H9 (cell line): ENCODE measurements around the gene FXYD2. TPM values are rescaled to one million over a fixed set of nuclear protein-coding genes. Genes with fewer than 3 reads are reported as not detected.

Experiments used
- DNase-seq: peaks from one replicate; pipeline ENCODE4 v3.0.0-alpha.2; 2017
- H2AFZ ChIP-seq: one replicate; pipeline ENCODE4 v1.6.1; 2013; ENCODE audit warnings: mild to moderate bottlenecking, low read length, control low read depth, moderate library complexity
- H2AK5ac ChIP-seq: 2 replicates; pipeline ENCODE4 v1.6.1; 2013; ENCODE audit warnings: low read length, control low read depth, mixed read lengths; ENCODE audit not compliant: insufficient read length
- H2BK120ac ChIP-seq: one replicate; pipeline ENCODE4 v1.6.1; 2013; ENCODE audit warnings: low read depth, mild to moderate bottlenecking, low read length, control low read depth, inconsistent platforms; ENCODE audit not compliant: poor library complexity, severe bottlenecking
- H2BK12ac ChIP-seq: 2 replicates; pipeline ENCODE4 v1.6.1; 2013; ENCODE audit warnings: low read length, control low read depth, mixed read lengths, low read depth; ENCODE audit not compliant: insufficient read length
- H2BK15ac ChIP-seq: 2 replicates; pipeline ENCODE4 v1.6.1; 2013; ENCODE audit warnings: low read depth, low read length, control low read depth
- H2BK20ac ChIP-seq: one replicate; pipeline ENCODE4 v1.6.1; 2013; ENCODE audit warnings: low read depth, mild to moderate bottlenecking, low read length, control low read depth, inconsistent platforms; ENCODE audit not compliant: poor library complexity, severe bottlenecking
- H2BK5ac ChIP-seq: 2 replicates; pipeline ENCODE4 v1.6.1; 2013; ENCODE audit warnings: low read length, control low read depth, mixed read lengths; ENCODE audit not compliant: insufficient read length
- H3K14ac ChIP-seq: 2 replicates; pipeline ENCODE4 v1.6.1; 2013; ENCODE audit warnings: low read length, control low read depth; ENCODE audit not compliant: insufficient read depth
- H3K18ac ChIP-seq: 2 replicates; pipeline ENCODE4 v1.6.1; 2013; ENCODE audit warnings: low read depth, mild to moderate bottlenecking, mixed read lengths, low read length, control low read depth; ENCODE audit not compliant: insufficient read length
- H3K23ac ChIP-seq: 2 replicates; pipeline ENCODE4 v1.6.1; 2013; ENCODE audit warnings: low read length, control low read depth, mixed read lengths, low read depth; ENCODE audit not compliant: insufficient read length
- H3K23me2 ChIP-seq: 2 replicates; pipeline ENCODE4 v1.6.1; 2013; ENCODE audit warnings: low read depth, mild to moderate bottlenecking, mixed read lengths, low read length, control low read depth; ENCODE audit not compliant: insufficient read length, poor library complexity, severe bottlenecking
- H3K27ac ChIP-seq: 2 replicates; pipeline ENCODE4 v1.5.1; 2013; ENCODE audit warnings: low read length, control low read depth, mixed read lengths, low read depth; ENCODE audit not compliant: insufficient read length
- H3K27me3 ChIP-seq: 2 replicates; pipeline ENCODE4 v1.6.1; 2013; ENCODE audit warnings: low read length, control low read depth, inconsistent platforms; ENCODE audit not compliant: insufficient read depth
- H3K4ac ChIP-seq: 2 replicates; pipeline ENCODE4 v1.6.1; 2013; ENCODE audit warnings: low read depth, mild to moderate bottlenecking, control low read depth, inconsistent platforms, low read length, moderate library complexity
- H3K4me1 ChIP-seq: 2 replicates; pipeline ENCODE4 v1.6.1; 2013; ENCODE audit warnings: low read length, control low read depth, inconsistent platforms; ENCODE audit not compliant: insufficient read depth
- H3K4me2 ChIP-seq: 2 replicates; pipeline ENCODE4 v1.6.1; 2013; ENCODE audit warnings: low read length, control low read depth, mixed read lengths; ENCODE audit not compliant: insufficient read length, insufficient read depth
- H3K56ac ChIP-seq: 2 replicates; pipeline ENCODE4 v1.6.1; 2013; ENCODE audit warnings: low read depth, mild to moderate bottlenecking, mixed read lengths, low read length, control low read depth; ENCODE audit not compliant: insufficient read length
- H3K79me1 ChIP-seq: 2 replicates; pipeline ENCODE4 v1.6.1; 2013; ENCODE audit warnings: low read depth, mild to moderate bottlenecking, moderate library complexity, low read length, control low read depth, inconsistent platforms; ENCODE audit not compliant: insufficient read depth, poor library complexity, severe bottlenecking
- H3K79me2 ChIP-seq: 2 replicates; pipeline ENCODE4 v1.6.1; 2013; ENCODE audit warnings: low read length, control low read depth, inconsistent platforms; ENCODE audit not compliant: insufficient read depth
- H3K9ac ChIP-seq: 2 replicates; pipeline ENCODE4 v1.6.1; 2013; ENCODE audit warnings: low read length, control low read depth, mixed read lengths; ENCODE audit not compliant: insufficient read length; ENCODE audit errors: extremely low read depth
- H3K9me3 ChIP-seq: one replicate; pipeline ENCODE4 v1.6.1; 2013; ENCODE audit warnings: low read depth, low read length, inconsistent platforms; ENCODE audit not compliant: control insufficient read depth
- H3T11ph ChIP-seq: one replicate; pipeline ENCODE4 v1.6.1; 2013; ENCODE audit warnings: mild to moderate bottlenecking, low read length, control low read depth, inconsistent platforms
- H4K20me1 ChIP-seq: one replicate; pipeline ENCODE4 v1.6.1; 2013; ENCODE audit not compliant: control insufficient read depth, insufficient read length, insufficient read depth
- H4K5ac ChIP-seq: 2 replicates; pipeline ENCODE4 v1.6.1; 2013; ENCODE audit warnings: low read depth, mild to moderate bottlenecking, mixed read lengths, low read length, control low read depth; ENCODE audit not compliant: insufficient read length
- H4K8ac ChIP-seq: replicated peaks from 2 replicates; pipeline ENCODE4 v1.6.1; 2013; ENCODE audit warnings: low read length, control low read depth, mixed read lengths, low read depth; ENCODE audit not compliant: insufficient read length
- H4K91ac ChIP-seq: 2 replicates; pipeline ENCODE4 v1.6.1; 2013; ENCODE audit warnings: low read depth, mild to moderate bottlenecking, moderate library complexity, mixed read lengths, low read length, control low read depth; ENCODE audit not compliant: insufficient read length
- H3K27ac Mint-ChIP-seq, 3 experiments: 2 replicates in 2 of 3; 3 replicates in 1 of 3; pipeline ENCODE4 v1.8.0; 2020 to 2021; ENCODE audit warnings: mixed read lengths in 3 of 3, mild to moderate bottlenecking in 1 of 3, moderate library complexity in 1 of 3
- H3K27me3 Mint-ChIP-seq: 2 replicates; pipeline ENCODE4 v1.8.0; 2021; ENCODE audit warnings: low read depth, mild to moderate bottlenecking, moderate library complexity, mixed read lengths
- H3K36me3 Mint-ChIP-seq, 3 experiments: 2 replicates in 2 of 3; 3 replicates in 1 of 3; pipeline ENCODE4 v1.8.0; 2020 to 2021; ENCODE audit warnings: low read depth in 3 of 3, mixed read lengths in 3 of 3; ENCODE audit not compliant: insufficient read depth in 1 of 3
- H3K4me1 Mint-ChIP-seq, 2 experiments: 2 replicates each; pipeline ENCODE4 v1.8.0; 2020; ENCODE audit warnings: mixed read lengths in 2 of 2
- H3K4me3 Mint-ChIP-seq, 2 experiments: 2 replicates in 1 of 2; 3 replicates in 1 of 2; pipeline ENCODE4 v1.8.0; 2020 to 2021; ENCODE audit warnings: mild to moderate bottlenecking in 2 of 2, mixed read lengths in 2 of 2, moderate library complexity in 1 of 2
- H3K9me3 Mint-ChIP-seq, 2 experiments: 2 replicates in 1 of 2; 3 replicates in 1 of 2; pipeline ENCODE4 v1.8.0; 2020; ENCODE audit warnings: mild to moderate bottlenecking in 2 of 2, mixed read lengths in 2 of 2, moderate library complexity in 1 of 2
- WGBS: extraction: QIAGEN DNeasy Blood & Tissue Kit; methylation state at CpG from one replicate; pipeline ENCODE4 v1.1.7; 2013; ENCODE audit warnings: missing lambda C conversion rate, low lambda C conversion rate, mixed read lengths; ENCODE audit not compliant: insufficient read length; ENCODE audit errors: extremely low coverage; 5-methylcytosine and 5-hydroxymethylcytosine counted together
- total RNA-seq: library from RNA; stranded (reverse); gene quantifications from 2 replicates; pipeline ENCODE4 v1.2.1, GENCODE V29; 2021
- TF ChIP-seq, protein P1 (sequence below): fragments of 200-600 bp; sonication (generic); conservative IDR thresholded peaks from 3 replicates; pipeline ENCODE4 v1.8.0; 2021; ENCODE audit warnings: antibody characterized with exemption, mild to moderate bottlenecking

Gene FXYD2
- total RNA-seq, 1 experiment from 2014 or later = 0.79 TPM

DNA sequence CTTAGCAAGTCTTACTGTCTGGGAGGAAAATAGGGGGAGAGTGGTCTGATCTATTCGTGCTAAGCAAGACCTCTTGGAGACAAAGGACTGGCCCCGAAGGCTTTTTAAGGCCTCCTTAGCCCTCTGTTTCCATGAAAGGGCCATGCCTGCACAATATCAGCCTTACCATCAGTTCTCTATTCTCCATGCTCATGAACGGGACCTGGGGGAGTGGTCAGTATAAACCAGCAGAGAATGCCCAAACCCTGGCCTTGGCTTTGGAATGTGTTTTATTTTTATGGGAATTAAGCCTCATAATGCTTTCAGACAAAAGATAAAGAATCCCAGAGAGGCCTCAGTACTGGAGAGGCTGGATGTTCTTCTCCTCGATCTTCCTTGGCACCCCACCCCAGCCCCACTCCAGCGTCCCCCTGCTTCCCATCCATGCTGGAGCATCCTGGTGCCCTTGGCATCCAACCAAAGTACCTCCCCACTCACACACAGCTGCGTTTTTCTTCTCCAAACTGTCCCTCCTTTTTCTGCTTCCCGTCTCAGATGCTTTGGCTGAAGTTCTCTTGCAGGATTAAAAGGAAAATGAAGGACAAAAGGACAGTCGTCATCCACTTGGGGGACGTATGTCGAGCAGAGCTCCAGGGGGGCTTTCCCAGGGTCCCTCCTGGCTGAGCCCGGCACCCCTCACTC, 33.3 kb upstream of the FXYD2 start:
- H2AFZ ChIP-seq = no peak overlapping the region
- H3K27ac ChIP-seq = no peak overlapping the region
- no peaks in the 10 kb centered on the region for H3K27me3 ChIP-seq
- no peaks in the 10 kb centered on the region for H3K23me2 ChIP-seq
- no peaks in the 10 kb centered on the region; the same call in none of the 2 replicates for H3K27me3 Mint-ChIP-seq
- no peak overlapping the region for H2BK15ac ChIP-seq
- H3K4me3 Mint-ChIP-seq = no peak overlapping the region
- H3K4me1 ChIP-seq = peaks cover 3% of the 10 kb centered on the region; the same call in 1 of the 2 replicates
- no peak overlapping the region for H3K4ac ChIP-seq
- H3K18ac ChIP-seq = no peak overlapping the region
- no peak overlapping the region for H3K23ac ChIP-seq
- H3T11ph ChIP-seq = no peak overlapping the region
- no peak overlapping the region for H3K9ac ChIP-seq
- H4K5ac ChIP-seq = no peak overlapping the region
- H2AK5ac ChIP-seq = no peak overlapping the region
- H2BK120ac ChIP-seq = no peak overlapping the region
- H3K4me2 ChIP-seq = no peak overlapping the region
- H4K91ac ChIP-seq = no peak overlapping the region
- WGBS = no CpG with 5 or more reads among the region's 11 CpGs
- H2BK12ac ChIP-seq = no peak overlapping the region
- H3K9me3 ChIP-seq = no peaks in the 10 kb centered on the region
- no peak overlapping the region for H4K8ac ChIP-seq
- peaks cover 2 to 4% of the 10 kb centered on the region in 2 experiments for H3K9me3 Mint-ChIP-seq
- no peak overlapping the region for H3K14ac ChIP-seq
- TF ChIP-seq, protein P1, sequence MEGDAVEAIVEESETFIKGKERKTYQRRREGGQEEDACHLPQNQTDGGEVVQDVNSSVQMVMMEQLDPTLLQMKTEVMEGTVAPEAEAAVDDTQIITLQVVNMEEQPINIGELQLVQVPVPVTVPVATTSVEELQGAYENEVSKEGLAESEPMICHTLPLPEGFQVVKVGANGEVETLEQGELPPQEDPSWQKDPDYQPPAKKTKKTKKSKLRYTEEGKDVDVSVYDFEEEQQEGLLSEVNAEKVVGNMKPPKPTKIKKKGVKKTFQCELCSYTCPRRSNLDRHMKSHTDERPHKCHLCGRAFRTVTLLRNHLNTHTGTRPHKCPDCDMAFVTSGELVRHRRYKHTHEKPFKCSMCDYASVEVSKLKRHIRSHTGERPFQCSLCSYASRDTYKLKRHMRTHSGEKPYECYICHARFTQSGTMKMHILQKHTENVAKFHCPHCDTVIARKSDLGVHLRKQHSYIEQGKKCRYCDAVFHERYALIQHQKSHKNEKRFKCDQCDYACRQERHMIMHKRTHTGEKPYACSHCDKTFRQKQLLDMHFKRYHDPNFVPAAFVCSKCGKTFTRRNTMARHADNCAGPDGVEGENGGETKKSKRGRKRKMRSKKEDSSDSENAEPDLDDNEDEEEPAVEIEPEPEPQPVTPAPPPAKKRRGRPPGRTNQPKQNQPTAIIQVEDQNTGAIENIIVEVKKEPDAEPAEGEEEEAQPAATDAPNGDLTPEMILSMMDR = no peak
- peaks cover 0 to 11% (median 8%) of the 10 kb centered on the region in 3 experiments; a peak in 6 of 7 replicates for H3K36me3 Mint-ChIP-seq
- H2BK20ac ChIP-seq = no peak overlapping the region
- H3K79me1 ChIP-seq = no peaks in the 10 kb centered on the region
- peaks cover 24 to 48% of the 10 kb centered on the region in 2 experiments for H3K4me1 Mint-ChIP-seq
- peak; percentile 10 for DNase-seq
- no peak overlapping the region; a peak in 1 of 7 replicates for H3K27ac Mint-ChIP-seq
- no peaks in the 10 kb centered on the region for H3K79me2 ChIP-seq
- H3K56ac ChIP-seq = no peak overlapping the region
- H4K20me1 ChIP-seq = no peaks in the 10 kb centered on the region
- no peak overlapping the region for H2BK5ac ChIP-seq
